Measurements from ENCODE around the gene MRFAP1L1. TPM values are rescaled to one million over a fixed set of nuclear protein-coding genes. Genes with fewer than 3 reads are reported as not detected.

MRFAP1L1 gene
- total RNA-seq, 1 donor = 38.0 TPM

- Histone ChIP-seq H3K4me2 (ENCODE audit: insufficient read depth, low read length) (no peak overlapping the region), H3K4me1 (ENCODE audit: insufficient read depth, low read length) (no peaks in the 10 kb centered on the region), H3K4me3 (ENCODE audit: insufficient read depth, low read length) (no peak overlapping the region), H3K9me3 (ENCODE audit: low read depth, low read length) (no peaks in the 10 kb centered on the region), H3K79me2 (ENCODE audit: insufficient read depth, low read length) (peaks cover 37% of the 10 kb centered on the region), H3K36me3 (ENCODE audit: insufficient read depth, low read length) (peaks cover 3% of the 10 kb centered on the region), H2AFZ (ENCODE audit: low read length) (no peak overlapping the region), H3K27ac (ENCODE audit: low read depth, low read length) (no peak overlapping the region), H4K20me1 (ENCODE audit: insufficient read depth, low read length) (peaks cover 6% of the 10 kb centered on the region), H3K27me3 (ENCODE audit: insufficient read depth, low read length) (no peaks in the 10 kb centered on the region)
- DNase-seq (ENCODE audit: insufficient read length, low spot score, missing footprints) = peak; percentile 52
- TF ChIP-seq, protein P1, sequence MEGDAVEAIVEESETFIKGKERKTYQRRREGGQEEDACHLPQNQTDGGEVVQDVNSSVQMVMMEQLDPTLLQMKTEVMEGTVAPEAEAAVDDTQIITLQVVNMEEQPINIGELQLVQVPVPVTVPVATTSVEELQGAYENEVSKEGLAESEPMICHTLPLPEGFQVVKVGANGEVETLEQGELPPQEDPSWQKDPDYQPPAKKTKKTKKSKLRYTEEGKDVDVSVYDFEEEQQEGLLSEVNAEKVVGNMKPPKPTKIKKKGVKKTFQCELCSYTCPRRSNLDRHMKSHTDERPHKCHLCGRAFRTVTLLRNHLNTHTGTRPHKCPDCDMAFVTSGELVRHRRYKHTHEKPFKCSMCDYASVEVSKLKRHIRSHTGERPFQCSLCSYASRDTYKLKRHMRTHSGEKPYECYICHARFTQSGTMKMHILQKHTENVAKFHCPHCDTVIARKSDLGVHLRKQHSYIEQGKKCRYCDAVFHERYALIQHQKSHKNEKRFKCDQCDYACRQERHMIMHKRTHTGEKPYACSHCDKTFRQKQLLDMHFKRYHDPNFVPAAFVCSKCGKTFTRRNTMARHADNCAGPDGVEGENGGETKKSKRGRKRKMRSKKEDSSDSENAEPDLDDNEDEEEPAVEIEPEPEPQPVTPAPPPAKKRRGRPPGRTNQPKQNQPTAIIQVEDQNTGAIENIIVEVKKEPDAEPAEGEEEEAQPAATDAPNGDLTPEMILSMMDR (IDR thresholded peaks at IDR 0.05; ENCODE audit: extremely low read depth, low read depth, low read length) = peak; percentile 21
Measured at GRCh38 chr4:6701371-6701770, 8.3 kb downstream of the MRFAP1L1 start.

DNA sequence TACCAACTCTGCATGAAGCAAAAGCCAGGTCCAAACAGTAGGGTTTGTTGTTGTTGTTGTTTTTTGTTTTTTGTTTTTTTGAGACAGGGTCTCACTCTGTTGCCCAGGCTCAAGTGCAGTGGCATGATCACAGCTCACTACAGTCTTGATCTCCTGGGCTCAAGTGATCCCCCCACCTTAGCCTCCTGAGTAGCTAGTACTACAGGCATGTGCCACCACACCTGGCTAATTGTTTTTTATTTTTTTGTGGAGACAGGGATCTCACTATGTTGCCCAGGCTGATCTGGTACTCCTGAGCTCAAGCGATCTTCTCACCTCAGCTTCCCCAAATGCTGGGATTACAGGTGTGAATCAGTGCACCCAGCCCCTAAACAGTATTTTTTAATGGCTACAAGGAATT is 9.8 kb downstream of the MRFAP1L1 start:
- H2AFZ ChIP-seq (ENCODE audit: low read length) = no peak overlapping the region
- TF ChIP-seq, protein P1 (IDR thresholded peaks at IDR 0.05; ENCODE audit: extremely low read depth, low read depth, low read length) = no peak
- no peak overlapping the region for H3K27ac ChIP-seq (ENCODE audit: low read depth, low read length)
- H3K4me1 ChIP-seq (ENCODE audit: insufficient read depth, low read length) = no peaks in the 10 kb centered on the region
- peaks cover 2% of the 10 kb centered on the region for H4K20me1 ChIP-seq (ENCODE audit: insufficient read depth, low read length)
- H3K36me3 ChIP-seq (ENCODE audit: insufficient read depth, low read length) = peaks cover 3% of the 10 kb centered on the region
- H3K27me3 ChIP-seq (ENCODE audit: insufficient read depth, low read length) = no peaks in the 10 kb centered on the region
- H3K79me2 ChIP-seq (ENCODE audit: insufficient read depth, low read length) = peaks cover 22% of the 10 kb centered on the region
- DNase-seq (ENCODE audit: insufficient read length, low spot score, missing footprints) = no peak
- H3K4me3 ChIP-seq (ENCODE audit: insufficient read depth, low read length) = no peak overlapping the region
- H3K4me2 ChIP-seq (ENCODE audit: insufficient read depth, low read length) = no peak overlapping the region
- no peaks in the 10 kb centered on the region for H3K9me3 ChIP-seq (ENCODE audit: low read depth, low read length)

DNA sequence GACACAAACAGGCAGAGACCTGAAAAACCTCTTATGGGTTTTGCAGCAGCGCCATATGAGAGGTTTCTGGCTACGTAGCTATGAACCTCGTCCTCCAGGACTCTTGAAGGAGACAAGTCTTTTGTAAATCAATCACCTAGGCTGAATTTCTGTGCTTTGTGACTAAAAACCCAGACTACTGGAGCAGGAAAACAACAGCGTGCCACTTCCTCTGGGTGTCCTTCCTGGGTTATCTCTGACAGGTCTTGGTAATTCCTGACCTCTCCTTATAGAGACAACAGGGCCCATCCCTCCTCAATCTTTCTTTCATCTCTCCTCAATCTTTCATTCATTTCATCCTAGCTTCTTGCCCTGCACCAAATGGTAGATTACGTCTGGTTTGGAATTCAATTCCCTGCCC is 10.3 kb downstream of the MRFAP1L1 start:
- TF ChIP-seq, protein P1 (IDR thresholded peaks at IDR 0.05; ENCODE audit: extremely low read depth, low read depth, low read length) = no peak
- H3K36me3 ChIP-seq (ENCODE audit: insufficient read depth, low read length) = peaks cover 3% of the 10 kb centered on the region
- H2AFZ ChIP-seq (ENCODE audit: low read length) = no peak overlapping the region
- peaks cover 17% of the 10 kb centered on the region for H3K79me2 ChIP-seq (ENCODE audit: insufficient read depth, low read length)
- no peaks in the 10 kb centered on the region for H3K9me3 ChIP-seq (ENCODE audit: low read depth, low read length)
- H3K4me2 ChIP-seq (ENCODE audit: insufficient read depth, low read length) = no peak overlapping the region
- peaks cover 1% of the 10 kb centered on the region for H4K20me1 ChIP-seq (ENCODE audit: insufficient read depth, low read length)
- H3K4me3 ChIP-seq (ENCODE audit: insufficient read depth, low read length) = no peak overlapping the region
- H3K4me1 ChIP-seq (ENCODE audit: insufficient read depth, low read length) = no peaks in the 10 kb centered on the region
- no peak overlapping the region for H3K27ac ChIP-seq (ENCODE audit: low read depth, low read length)
- no peaks in the 10 kb centered on the region for H3K27me3 ChIP-seq (ENCODE audit: insufficient read depth, low read length)
- DNase-seq (ENCODE audit: insufficient read length, low spot score, missing footprints) = no peak

DNA sequence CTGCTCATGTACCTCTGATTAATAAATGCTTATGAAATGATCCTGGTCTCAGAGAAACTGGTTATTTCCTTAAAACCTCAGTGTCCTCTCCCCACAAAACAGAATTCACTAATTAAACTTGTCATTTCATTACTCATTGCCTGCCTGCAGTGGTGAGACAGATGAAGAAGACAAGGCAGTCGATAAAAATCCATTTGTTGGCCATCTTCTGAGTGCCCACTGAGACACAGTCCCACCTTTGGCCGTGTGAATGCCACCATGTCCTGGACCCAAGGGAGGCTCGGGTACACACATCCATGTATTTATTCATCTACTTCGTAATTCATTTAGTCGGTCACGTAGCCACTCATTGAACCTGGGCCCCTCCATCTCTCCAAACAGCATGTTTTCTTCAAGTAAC is 12.5 kb downstream of the MRFAP1L1 start:
- no peaks in the 10 kb centered on the region for H3K27me3 ChIP-seq (ENCODE audit: insufficient read depth, low read length)
- no peaks in the 10 kb centered on the region for H3K9me3 ChIP-seq (ENCODE audit: low read depth, low read length)
- DNase-seq (ENCODE audit: insufficient read length, low spot score, missing footprints) = peak; percentile 21

More for the DNA sequence above, 12.5 kb downstream of the MRFAP1L1 start:
- no peaks in the 10 kb centered on the region for H3K79me2 ChIP-seq (ENCODE audit: insufficient read depth, low read length)
- peaks cover 3% of the 10 kb centered on the region for H3K36me3 ChIP-seq (ENCODE audit: insufficient read depth, low read length)
- H4K20me1 ChIP-seq (ENCODE audit: insufficient read depth, low read length) = no peaks in the 10 kb centered on the region
- TF ChIP-seq, protein P1 (IDR thresholded peaks at IDR 0.05; ENCODE audit: extremely low read depth, low read depth, low read length) = no peak
- H3K27ac ChIP-seq (ENCODE audit: low read depth, low read length) = no peak overlapping the region
- H3K4me3 ChIP-seq (ENCODE audit: insufficient read depth, low read length) = no peak overlapping the region
- H3K4me1 ChIP-seq (ENCODE audit: insufficient read depth, low read length) = peaks cover 7% of the 10 kb centered on the region
- H2AFZ ChIP-seq (ENCODE audit: low read length) = no peak overlapping the region
- no peak overlapping the region for H3K4me2 ChIP-seq (ENCODE audit: insufficient read depth, low read length)

Data from osteoblast (primary cell).